Measurements from ENCODE around the gene ARNT2. TPM values are rescaled to one million over a fixed set of nuclear protein-coding genes. Genes with fewer than 3 reads are reported as not detected.

Gene ARNT2
- total and polyA plus RNA-seq, 2 of the 13 experiments (the other 11 are each of a cell fraction or from before 2014, with no cell fraction given) = 0.69 to 1.7 TPM

GRCh38 chr15:80500021-80500420, 95.8 kb downstream of the ARNT2 start:
- Histone ChIP-seq H4K20me1 (ENCODE audit: insufficient read depth, low read length) (no peaks in the 10 kb centered on the region), H3K4me3 (replicated peaks in 1 of 3; ENCODE audit: insufficient read depth in 1 of 3, low read depth in 2 of 3, low read length in 3 of 3) (no peak overlapping the region), H3K9me3 (ENCODE audit: low read length) (no peaks in the 10 kb centered on the region), H3K27me3 (ENCODE audit: control insufficient read depth in 1 of 2, insufficient read depth in 2 of 2, low read length in 2 of 2) (no peaks in the 10 kb centered on the region), H3K9ac (ENCODE audit: insufficient read depth, low read depth, low read length) (no peak overlapping the region), H2AFZ (ENCODE audit: low read length) (no peak overlapping the region), H3K4me1 (ENCODE audit: insufficient read depth, low read length) (peaks cover 17% of the 10 kb centered on the region), H3K4me2 (ENCODE audit: low read depth, low read length) (no peak overlapping the region), H3K79me2 (ENCODE audit: insufficient read depth, low read length) (no peaks in the 10 kb centered on the region), H3K27ac (ENCODE audit: extremely low read length, insufficient read depth, low read length) (no peak overlapping the region), H3K36me3 (replicated peaks in 1 of 2; ENCODE audit: control insufficient read depth in 1 of 2, insufficient read depth in 2 of 2, low read length in 2 of 2) (no peaks in the 10 kb centered on the region)
- DNase-seq (ENCODE audit: low spot score) = no peak
- FAIRE-seq = no peak
- no TSS peak for BruUV-seq (replicated peaks)
- ATAC-seq = no peak
- in situ Hi-C loops (cut with HindIII; ENCODE audit: extremely low pct_ligation_motif_present, low pct_unique_long_range_greater_than_20kb) = no loop called here
- POLR2A ChIA-PET = no interaction called here
- TF ChIP-seq SOX5 (CRISPR knock-in tag; IDR thresholded peaks at IDR 0.05; ENCODE audit: borderline replicate concordance) (no peak), HNF4A (CRISPR knock-in tag; IDR thresholded peaks at IDR 0.05) (no peak), CERS6 (CRISPR knock-in tag; IDR thresholded peaks at IDR 0.05) (no peak), RNF2 (conservative IDR thresholded peaks at IDR 0.05; ENCODE audit: low read depth) (no peak), NFE2L1 (CRISPR knock-in tag; IDR thresholded peaks at IDR 0.05; ENCODE audit: borderline replicate concordance) (no peak), DPF2 (CRISPR knock-in tag; IDR thresholded peaks at IDR 0.05; ENCODE audit: borderline replicate concordance, low read depth) (no peak), KMT2A (CRISPR knock-in tag; IDR thresholded peaks at IDR 0.05) (no peak), ZNF556 (CRISPR knock-in tag; IDR thresholded peaks at IDR 0.05; ENCODE audit: borderline replicate concordance) (no peak), PBX2 (CRISPR knock-in tag; IDR thresholded peaks at IDR 0.05) (no peak), ZC3H13 (CRISPR knock-in tag; IDR thresholded peaks at IDR 0.05) (no peak), ZNF710 (CRISPR knock-in tag; IDR thresholded peaks at IDR 0.05; ENCODE audit: borderline replicate concordance) (no peak), NR2F1 (CRISPR knock-in tag; IDR thresholded peaks at IDR 0.05) (no peak)
- WGBS (ENCODE audit: low lambda C conversion rate) = 18% methylated on average over 1 of the region's 1 CpG
- CTCF ChIA-PET (ENCODE audit: low intra/inter-chr PET ratio, low total read pairs) = no interaction called here
- intact Hi-C loops (cut with micrococcal nuclease; ENCODE audit: unreplicated experiment) = no loop called here

All from HepG2 (cell line).